PFSK-1 (cell line): Measurements from ENCODE around the gene ZDHHC4.

Experiments used
- FOXP2 ChIP-seq: optimal IDR thresholded peaks from 2 replicates; pipeline ENCODE3; 2011; ENCODE audit warnings: borderline replicate concordance, control low read depth, inconsistent platforms; ENCODE audit not compliant: insufficient read depth; ENCODE audit errors: extremely low read length, extremely low read depth
- POLR2AphosphoS5 ChIP-seq: IDR thresholded peaks from 2 replicates; pipeline ENCODE4 v1.6.1; 2012; ENCODE audit warnings: low read depth, mild to moderate bottlenecking, control low read depth, low read length, moderate library complexity
- REST ChIP-seq, 2 experiments: IDR thresholded peaks; 2 replicates each; pipeline versions ENCODE4 v1.6.1 to v1.8.0; 2011 to 2012; ENCODE audit warnings: low read depth in 2 of 2, low read length in 2 of 2, control low read depth in 1 of 2, inconsistent platforms in 1 of 2, mild to moderate bottlenecking in 1 of 2, moderate library complexity in 1 of 2; ENCODE audit not compliant: insufficient read depth in 1 of 2
- TAF1 ChIP-seq: IDR thresholded peaks from 2 replicates; pipeline ENCODE4 v1.6.1; 2012; ENCODE audit warnings: low read length, control low read depth, borderline replicate concordance; ENCODE audit not compliant: insufficient read depth

- no peak for TF ChIP-seq TAF1
- no peak for TF ChIP-seq POLR2AphosphoS5
- TF ChIP-seq REST (IDR thresholded peaks at IDR 0.05; ENCODE audit: insufficient read depth in 1 of 2, low read depth in 2 of 2, low read length in 2 of 2): no peak
- TF ChIP-seq FOXP2: no peak
These were observed 30.4 kb downstream of the ZDHHC4 start for GRCh38 chr7:6607651-6608051.
